NT2/D1 (cell line): ENCODE results near the gene AP3D1.
"Not testable (repeated sequence)": the region's sequence is repeated elsewhere in the genome, so short reads cannot be mapped to it uniquely, and the experiment has no call there.

ENCODE experiments used
- DNase-seq: peaks from one replicate; pipeline ENCODE4 v3.0.0-alpha.2; 2011; ENCODE audit warnings: low read depth, low spot score
- H3K27me3 ChIP-seq: 2 replicates; pipeline ENCODE4 v1.6.0; 2011; ENCODE audit warnings: mild to moderate bottlenecking; ENCODE audit not compliant: insufficient read length, insufficient read depth
- H3K36me3 ChIP-seq: 2 replicates; pipeline ENCODE4 v1.6.1; 2011; ENCODE audit warnings: mild to moderate bottlenecking, low read length, mixed read lengths; ENCODE audit not compliant: insufficient read depth, insufficient read length
- H3K4me1 ChIP-seq: 2 replicates; pipeline ENCODE4 v1.5.1; 2011; ENCODE audit not compliant: insufficient read depth, insufficient read length
- H3K4me3 ChIP-seq: 2 replicates; pipeline ENCODE4 v1.5.1; 2011; ENCODE audit warnings: low read depth; ENCODE audit not compliant: insufficient read length
- H3K9ac ChIP-seq: 2 replicates; pipeline ENCODE4 v1.6.0; 2011; ENCODE audit warnings: low read depth; ENCODE audit not compliant: insufficient read length
- H3K9me3 ChIP-seq: 2 replicates; pipeline ENCODE4 v1.5.1; 2011; ENCODE audit warnings: mild to moderate bottlenecking, low read length; ENCODE audit not compliant: insufficient read depth
- SUZ12 ChIP-seq: IDR thresholded peaks from 2 replicates; pipeline ENCODE4 v1.6.1; 2011; ENCODE audit not compliant: insufficient read length, insufficient read depth; ENCODE audit errors: extremely low read depth
- YY1 ChIP-seq: IDR thresholded peaks from 2 replicates; pipeline ENCODE4 v1.6.1; 2011; ENCODE audit not compliant: insufficient read length, insufficient read depth
- ZNF274 ChIP-seq: IDR thresholded peaks from 2 replicates; pipeline ENCODE4 v1.6.1; 2011; ENCODE audit warnings: mild to moderate bottlenecking, low read depth, low read length

AP3D1 gene

GRCh38 chr19:2151339-2152229 lies at the start of gene AP3D1:
TSS of gene AP3D1 (minus strand) at chr19:2151566. CDS start at chr19:2151334, 232 bp downstream.
- peak within 1 kb of the TSS; percentile 100 for H3K4me3 ChIP-seq
- H3K9me3 ChIP-seq, result no peaks in the 10 kb centered on the region
- H3K9ac ChIP-seq, result peak within 1 kb of the TSS; percentile 99
- TF ChIP-seq SUZ12 (no peak), YY1 (peak; percentile 79), ZNF274 (no peak)
- H3K4me1 ChIP-seq, result peaks cover 13% of the 10 kb centered on the region
- no peaks in the 10 kb centered on the region for H3K27me3 ChIP-seq
- H3K36me3 ChIP-seq, result peaks cover 30% of the 10 kb centered on the region
- peak; percentile 99 for DNase-seq

DNA sequence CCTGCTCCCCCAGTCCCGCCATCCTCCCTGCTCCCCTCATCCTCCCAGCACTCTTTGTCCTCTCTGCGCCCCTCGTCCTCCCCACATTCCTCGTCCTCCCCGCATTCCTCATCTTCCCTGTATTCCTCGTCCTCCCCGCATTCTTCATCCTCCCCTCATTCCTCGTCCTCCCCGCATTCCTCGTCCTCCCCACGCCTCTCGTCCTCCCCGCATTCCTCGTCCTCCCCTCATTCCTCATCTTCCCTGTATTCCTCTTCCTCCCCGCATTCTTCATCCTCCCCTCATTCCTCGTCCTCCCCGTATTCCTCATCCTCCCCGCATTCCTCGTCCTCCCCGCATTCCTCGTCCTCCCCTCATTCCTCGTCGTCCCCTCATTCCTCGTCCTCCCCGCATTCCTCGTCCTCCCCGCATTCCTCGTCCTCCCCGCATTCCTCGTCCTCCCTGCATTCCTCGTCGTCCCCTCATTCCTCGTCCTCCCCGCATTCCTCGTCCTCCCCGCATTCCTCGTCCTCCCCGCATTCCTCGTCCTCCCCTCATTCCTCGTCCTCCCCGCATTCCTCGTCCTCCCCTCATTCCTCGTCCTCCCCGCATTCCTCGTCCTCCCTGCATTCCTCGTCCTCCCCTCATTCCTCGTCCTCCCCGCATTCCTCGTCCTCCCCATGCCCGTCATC lies 49.4 kb upstream of the AP3D1 start:
- DNase-seq, H3K27me3 ChIP-seq, H3K4me3 ChIP-seq, H3K9me3 ChIP-seq, H3K9ac ChIP-seq: not testable (repeated sequence)
- H3K4me1 ChIP-seq, result peaks cover 22% of the 10 kb centered on the region
- H3K36me3 ChIP-seq, result peaks cover 77% of the 10 kb centered on the region

DNA sequence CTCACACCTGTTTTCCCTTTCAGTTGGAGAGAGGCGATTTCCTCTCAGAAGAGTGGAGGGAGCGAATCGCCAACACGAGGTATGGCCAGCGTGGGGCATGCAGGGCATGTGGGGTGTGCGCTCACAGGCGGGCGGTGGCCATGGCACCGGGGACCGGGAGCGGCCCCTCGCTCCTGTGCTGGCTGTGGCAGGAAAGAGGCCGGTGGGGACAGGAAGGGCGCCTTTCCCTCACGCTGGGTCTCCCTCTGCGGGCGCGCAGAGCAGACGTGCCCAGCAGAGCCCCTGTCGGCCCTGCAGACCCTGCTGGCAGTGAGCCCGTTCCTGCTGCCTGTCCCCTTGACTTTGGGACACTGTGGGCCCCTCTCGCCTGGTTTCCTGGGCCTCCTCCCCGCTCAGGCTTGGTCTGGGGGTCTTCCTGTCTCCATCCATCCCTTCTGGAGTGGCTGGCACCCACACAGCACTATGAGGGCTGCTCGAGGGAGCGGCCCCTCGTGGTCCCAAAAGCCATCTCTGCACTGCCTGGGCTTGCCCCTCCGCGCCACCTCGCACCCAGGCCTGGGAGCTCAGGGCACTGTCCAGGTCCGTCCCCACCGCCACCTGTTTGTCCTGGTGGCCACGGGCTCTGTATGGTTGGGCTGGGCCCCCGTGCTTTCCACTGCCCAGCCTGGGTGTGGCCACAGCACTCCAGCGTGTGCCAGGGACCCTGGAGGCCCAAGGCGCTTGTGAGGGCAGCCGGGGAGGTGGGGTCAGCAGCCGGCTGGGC lies 48.7 kb upstream of the AP3D1 start:
- Histone ChIP-seq H3K27me3 (no peaks in the 10 kb centered on the region), H3K9me3 (peaks cover 8% of the 10 kb centered on the region; the same call in 1 of the 2 replicates), H3K9ac (no peak overlapping the region), H3K4me1 (peaks cover 25% of the 10 kb centered on the region), H3K4me3 (no peak overlapping the region), H3K36me3 (peaks cover 84% of the 10 kb centered on the region)
- DNase-seq, result no peak
- TF ChIP-seq SUZ12 (no peak), YY1 (no peak), ZNF274 (no peak)

- no peak for DNase-seq
- peaks cover 25% of the 10 kb centered on the region for H3K4me1 ChIP-seq
- peaks cover 8% of the 10 kb centered on the region; the same call in 1 of the 2 replicates for H3K9me3 ChIP-seq
- TF ChIP-seq ZNF274 (no peak), YY1 (no peak), SUZ12 (no peak)
- peaks cover 84% of the 10 kb centered on the region for H3K36me3 ChIP-seq
- H3K4me3 ChIP-seq, result no peak overlapping the region
- H3K27me3 ChIP-seq, result no peaks in the 10 kb centered on the region
- H3K9ac ChIP-seq, result peak overlapping the region; percentile 47
Observed at GRCh38 chr19:2199215-2199614, 47.8 kb upstream of the AP3D1 start.

DNA sequence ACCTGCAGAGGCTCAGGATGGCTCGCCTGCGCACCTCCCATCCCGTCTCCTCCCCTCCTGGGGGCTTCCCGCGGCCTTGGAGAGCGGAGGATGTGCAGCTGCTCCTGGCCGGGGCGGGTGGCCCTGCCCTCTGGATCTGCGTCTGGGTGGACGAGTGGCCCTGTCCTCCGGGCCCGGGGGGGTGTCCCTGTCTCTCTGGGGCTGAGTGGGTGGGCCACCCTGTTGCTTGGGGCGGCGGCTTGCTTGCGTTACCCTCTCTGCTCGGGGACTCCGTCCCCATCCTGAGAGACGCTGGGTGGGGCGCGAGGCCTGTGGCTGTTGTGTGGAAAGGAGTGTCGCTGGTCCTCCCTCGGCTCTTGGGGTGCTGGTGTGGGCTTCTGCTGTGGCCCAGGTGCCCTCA lies 47.0 kb upstream of the AP3D1 start:
- DNase-seq, result no peak
- Histone ChIP-seq H3K27me3 (no peaks in the 10 kb centered on the region), H3K36me3 (peaks cover 82% of the 10 kb centered on the region), H3K4me1 (peaks cover 25% of the 10 kb centered on the region), H3K9ac (no peak overlapping the region), H3K9me3 (peaks cover 8% of the 10 kb centered on the region; the same call in 1 of the 2 replicates), H3K4me3 (no peak overlapping the region)
- TF ChIP-seq YY1 (no peak), SUZ12 (no peak), ZNF274 (no peak)

GRCh38 chr19:2197270-2197669 lies 45.9 kb upstream of the AP3D1 start:
- Histone ChIP-seq H3K36me3 (peaks cover 84% of the 10 kb centered on the region), H3K27me3 (no peaks in the 10 kb centered on the region), H3K4me3 (no peak overlapping the region), H3K4me1 (peaks cover 25% of the 10 kb centered on the region), H3K9me3 (peaks cover 8% of the 10 kb centered on the region; the same call in 1 of the 2 replicates), H3K9ac (no peak overlapping the region)
- TF ChIP-seq YY1, result no peak
- TF ChIP-seq ZNF274, result no peak
- no peak for TF ChIP-seq SUZ12
- DNase-seq, result no peak

DNA sequence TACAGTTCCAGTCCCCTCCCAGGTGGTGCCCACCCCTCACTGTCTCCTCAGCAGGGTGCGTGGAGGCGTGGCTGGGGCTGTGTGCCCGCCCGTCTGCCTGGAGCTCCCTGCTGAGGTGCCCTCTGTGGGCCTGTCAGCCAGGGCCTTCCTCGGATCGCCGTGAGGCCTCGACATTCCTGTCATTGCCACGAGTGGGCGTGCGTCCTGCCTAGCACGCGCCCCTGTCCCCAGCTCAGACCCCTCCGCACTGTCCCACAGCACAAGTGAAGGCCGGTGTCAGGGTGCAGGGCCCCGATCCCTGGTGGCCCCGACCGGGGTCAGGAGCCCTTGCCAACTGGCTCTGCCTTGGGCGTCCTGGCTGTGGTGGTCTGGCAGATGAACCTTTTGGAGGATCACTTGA lies 44.5 kb upstream of the AP3D1 start:
- Histone ChIP-seq H3K9ac (no peak overlapping the region), H3K27me3 (no peaks in the 10 kb centered on the region), H3K36me3 (peaks cover 85% of the 10 kb centered on the region), H3K4me3 (no peak overlapping the region), H3K9me3 (peaks cover 8% of the 10 kb centered on the region; the same call in 1 of the 2 replicates), H3K4me1 (peaks cover 21% of the 10 kb centered on the region)
- TF ChIP-seq ZNF274, result no peak
- TF ChIP-seq YY1, result no peak
- TF ChIP-seq SUZ12, result no peak
- no peak for DNase-seq
